HG03521 (cell line): Measurements from ENCODE around the gene HDAC3.

Source experiments
- ATAC-seq: cut with Tn5 transposase; IDR thresholded peaks from one replicate; pipeline ENCODE4 v1.9.1; 2021; ENCODE audit warnings: mild to moderate bottlenecking, moderate library complexity; ENCODE audit not compliant: unreplicated experiment

The HDAC3 gene

DNA sequence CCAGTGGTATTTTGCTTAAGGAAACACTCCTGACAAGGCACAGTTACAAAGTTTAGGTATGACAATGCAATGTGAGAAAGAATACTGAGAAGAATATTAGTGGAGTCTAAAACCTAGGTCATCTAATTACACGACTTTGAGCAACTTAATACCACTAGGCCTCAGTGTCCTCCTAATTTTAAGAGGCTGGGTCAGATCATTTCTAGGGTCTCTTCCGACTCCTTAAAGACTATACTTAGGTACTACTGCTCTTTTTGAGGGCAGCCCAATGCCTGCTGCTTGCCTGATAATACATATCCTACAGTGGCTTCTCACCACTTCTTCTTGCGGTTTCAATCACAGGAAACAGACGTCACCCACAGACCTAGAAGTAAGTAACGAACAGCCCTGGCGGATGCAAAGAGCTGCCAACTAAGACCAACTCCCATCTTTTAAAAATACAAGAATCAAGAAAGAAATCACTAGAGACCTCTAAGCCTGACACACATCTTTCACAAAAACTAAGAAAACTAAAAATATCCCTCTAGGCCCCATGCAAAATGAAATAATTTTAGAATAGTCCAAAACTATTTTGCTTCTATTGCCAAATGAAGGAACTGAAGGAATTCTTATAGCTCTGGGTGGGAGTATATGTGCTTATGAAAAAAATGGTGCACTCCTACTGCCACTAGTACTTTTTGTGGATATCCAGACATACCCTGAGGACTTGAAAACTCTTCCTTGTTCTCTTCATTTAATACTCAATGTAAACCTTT, 30.9 kb downstream of the HDAC3 start:
- ATAC-seq: peak; percentile 93

DNA sequence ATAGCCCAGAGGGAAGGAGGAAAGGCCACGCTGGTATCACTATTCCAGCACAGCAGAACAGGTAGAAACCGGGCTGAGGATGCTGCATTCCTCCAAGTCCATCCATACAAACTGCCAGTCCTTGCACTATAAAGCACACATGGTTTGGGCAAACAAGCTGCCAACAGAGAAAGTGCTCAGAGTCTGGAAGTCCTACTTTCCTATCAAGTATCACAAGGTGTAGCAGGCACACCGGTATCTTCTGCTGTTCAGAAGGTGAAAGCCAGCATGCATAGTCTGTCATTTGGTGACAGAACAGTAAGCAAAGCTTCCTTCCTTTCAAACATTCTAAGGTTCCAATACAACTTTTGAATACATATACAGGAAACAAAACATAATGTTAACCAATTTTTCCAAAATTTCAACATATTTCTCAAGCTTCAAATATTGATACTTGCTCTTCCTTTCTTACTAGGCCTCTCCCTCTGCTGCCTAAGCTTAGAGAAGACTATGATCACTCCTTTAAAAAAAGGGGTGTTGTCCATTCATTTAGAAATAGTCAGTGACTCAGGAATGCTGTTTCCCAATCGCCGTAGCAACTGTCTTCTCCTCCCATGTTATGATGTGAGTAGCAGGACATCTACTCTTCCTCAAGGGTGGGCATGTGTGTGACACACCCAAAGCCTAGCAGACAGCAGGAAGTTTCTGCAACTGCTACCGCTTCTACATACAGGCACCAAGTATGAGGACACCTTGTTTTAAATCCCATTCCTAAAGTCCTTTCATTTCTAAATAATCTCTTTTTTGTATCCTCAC, 32.5 kb downstream of the HDAC3 start:
- no peak for ATAC-seq

DNA sequence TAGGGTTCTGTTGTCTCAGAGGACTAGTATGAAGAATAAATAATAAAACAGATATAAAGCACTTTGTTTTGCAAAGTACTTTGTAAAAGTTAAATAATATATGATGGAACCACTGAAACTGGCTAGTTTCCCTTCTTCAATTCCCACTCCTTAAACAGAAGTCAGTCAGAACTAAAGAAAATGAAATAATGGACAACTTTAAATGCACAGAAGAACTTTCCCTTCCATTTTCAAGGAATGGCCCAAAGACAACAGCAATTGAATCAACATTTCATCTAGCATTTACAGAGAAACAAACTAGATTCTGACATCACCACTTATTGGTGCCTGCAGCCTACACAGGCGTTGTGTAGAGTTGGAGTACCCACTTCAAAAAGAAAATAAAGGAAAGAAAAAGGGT, 34.0 kb downstream of the HDAC3 start:
- ATAC-seq: no peak

DNA sequence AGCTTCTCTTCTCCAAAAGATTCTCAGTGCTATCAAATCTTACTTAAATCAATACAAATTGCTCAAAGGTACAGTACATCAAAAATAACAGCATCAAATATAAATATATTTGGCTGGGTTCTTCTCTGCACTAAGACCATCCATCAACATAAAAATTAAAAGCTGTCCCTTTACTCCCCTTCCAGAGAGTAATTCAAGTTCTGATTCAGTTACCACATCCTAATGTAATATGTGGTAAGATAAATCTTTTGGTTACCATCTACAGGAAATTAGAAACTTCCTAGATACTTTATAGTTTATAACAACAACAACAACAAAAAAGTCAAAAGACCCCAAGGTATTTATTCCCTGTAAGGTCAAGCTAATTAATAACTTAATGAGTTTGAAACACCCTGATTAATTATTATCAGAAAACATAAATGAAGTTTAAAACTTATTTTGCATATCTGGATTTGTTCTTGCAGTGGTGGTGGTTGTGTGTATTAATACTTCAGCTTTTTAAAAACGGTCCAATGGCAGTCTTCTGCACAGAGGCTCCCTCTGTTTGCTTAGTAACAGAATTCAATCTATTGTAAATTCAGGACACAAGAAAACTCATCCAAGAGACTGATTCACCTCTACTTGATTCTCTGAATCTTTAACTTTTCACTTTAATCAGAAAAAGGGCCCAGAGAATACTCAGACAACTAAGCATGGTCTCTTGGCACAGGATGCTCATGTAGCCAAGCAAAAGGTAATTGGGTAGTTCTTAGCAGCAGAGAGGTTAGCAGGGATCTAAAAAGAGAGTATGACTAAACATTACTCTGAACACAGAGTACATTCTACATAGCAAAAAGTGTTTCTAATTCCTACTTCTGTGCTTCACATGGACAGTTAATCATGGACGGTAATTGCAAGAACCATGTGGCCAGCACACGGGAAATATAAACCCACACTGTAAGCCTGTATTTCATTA, 38.0 kb downstream of the HDAC3 start:
- no peak for ATAC-seq

DNA sequence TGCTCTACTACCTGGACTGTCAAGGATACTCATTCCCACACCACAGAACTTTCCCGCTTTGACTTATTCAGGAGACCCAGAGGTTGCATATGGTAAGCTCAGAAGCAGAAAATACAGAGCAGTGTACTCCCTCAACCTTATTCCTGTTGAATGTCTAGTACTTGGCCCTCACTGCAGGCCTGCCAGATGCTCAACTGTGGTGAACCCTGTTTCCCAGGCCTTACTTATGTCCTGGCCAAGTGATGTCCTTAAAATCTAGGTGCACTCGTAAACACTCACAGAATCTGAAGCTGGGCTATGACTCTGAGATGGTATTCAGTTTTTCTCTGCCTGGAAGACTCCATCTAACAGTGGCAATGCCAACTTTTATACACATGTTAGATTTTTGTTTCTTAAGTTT, 38.8 kb downstream of the HDAC3 start:
- ATAC-seq: no peak

- ATAC-seq: no peak
Measured at GRCh38 chr5:141597394-141597793, 39.3 kb downstream of the HDAC3 start.

GRCh38 chr5:141596867-141597266, 39.8 kb downstream of the HDAC3 start:
- no peak for ATAC-seq

- no peak for ATAC-seq
Measured at GRCh38 chr5:141590127-141590526, 46.5 kb downstream of the HDAC3 start.

DNA sequence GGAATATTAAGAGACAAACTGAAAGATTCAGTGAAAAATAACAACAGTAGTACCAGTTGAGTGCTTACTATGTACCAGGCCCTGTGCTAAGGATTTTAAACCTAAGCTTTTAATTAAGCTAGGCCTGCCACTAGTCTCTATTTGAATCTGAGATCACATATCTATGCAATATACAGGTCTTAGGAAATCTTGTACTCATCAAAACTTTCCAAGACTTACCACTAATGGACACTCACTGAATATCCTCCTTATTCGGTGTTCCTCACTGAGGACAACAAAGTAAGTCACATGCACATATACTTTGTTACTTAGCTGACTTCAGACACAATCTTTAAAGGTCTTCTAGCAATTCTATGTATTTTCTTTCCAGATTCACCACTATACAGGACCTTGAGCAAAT, 50.4 kb downstream of the HDAC3 start:
- no peak for ATAC-seq

- ATAC-seq: no peak
Measured at GRCh38 chr5:141585594-141585993, 51.1 kb downstream of the HDAC3 start.

DNA sequence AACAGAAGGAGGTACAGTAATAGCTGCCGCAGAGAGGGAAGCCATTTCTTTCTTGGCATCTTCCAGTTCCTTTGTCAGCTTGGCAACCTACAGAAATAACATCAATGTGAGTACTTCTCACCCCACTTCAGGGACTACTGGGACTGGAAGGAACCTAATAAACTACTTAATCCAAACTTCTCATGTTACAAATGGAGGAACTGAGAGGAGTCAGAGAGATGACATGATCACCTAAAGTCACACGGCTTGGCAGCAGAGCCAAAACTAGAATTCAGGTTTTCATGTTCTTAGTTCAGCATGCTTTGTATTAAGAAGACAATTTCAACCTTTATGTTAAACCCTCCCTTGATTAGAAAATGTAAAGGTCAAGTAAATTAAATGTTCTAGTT, 62.5 kb downstream of the HDAC3 start:
- no peak for ATAC-seq

DNA sequence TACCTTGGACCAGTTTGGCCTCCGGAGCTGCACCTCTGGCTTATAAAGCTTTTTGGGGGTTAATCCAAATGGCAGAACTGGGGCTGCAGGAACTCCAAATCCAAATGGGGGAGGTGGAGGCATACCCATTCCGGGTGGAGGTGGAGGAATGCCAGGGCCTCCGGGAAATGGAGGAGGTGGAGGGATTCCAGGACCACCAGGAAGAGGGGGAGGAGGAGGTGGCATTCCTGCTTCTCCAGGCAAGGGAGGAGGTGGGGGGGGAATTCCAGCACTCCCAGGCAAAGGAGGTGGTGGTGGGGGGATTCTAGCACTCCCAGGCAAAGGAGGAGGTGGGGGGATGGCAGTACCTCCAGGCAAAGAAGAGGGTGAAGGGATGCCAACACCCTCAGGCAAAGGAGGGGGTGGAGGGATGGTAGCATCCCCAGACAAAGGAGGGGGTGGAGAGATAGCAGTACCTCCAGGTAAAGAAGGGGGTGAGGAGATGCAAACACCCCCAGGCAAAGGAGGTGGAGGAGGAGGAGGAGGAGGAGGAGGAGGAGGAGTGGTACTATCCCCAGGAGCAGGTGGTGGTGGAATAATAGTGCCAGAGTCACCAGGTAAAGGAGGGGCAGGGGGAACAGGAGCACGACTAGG, 63.0 kb downstream of the HDAC3 start:
- ATAC-seq: no peak
